GM23338 (cell line): ENCODE data around the gene OSER1.

Experiments
- CREB1 ChIP-seq: fragments of 250-450 bp; sonication (Bioruptor Pico); IDR thresholded peaks from 2 replicates; pipeline ENCODE4 v1.5.0; 2020; ENCODE audit warnings: low read depth, mild to moderate bottlenecking, moderate library complexity
- CTCF ChIP-seq, 2 experiments: fragments of 200-600 bp in 1 of 2; sonication (generic) in 1 of 2; conservative IDR thresholded peaks; 2 replicates each; pipeline versions ENCODE4 v1.5.1 to v1.6.1; 2016 to 2017; ENCODE audit warnings: antibody characterized with exemption in 2 of 2, low read depth in 2 of 2, mild to moderate bottlenecking in 2 of 2, moderate library complexity in 1 of 2
- EZH2 ChIP-seq: fragments of 200-600 bp; sonication (generic); IDR thresholded peaks from one replicate; pipeline ENCODE4 v1.8.0; 2017; ENCODE audit warnings: antibody characterized with exemption, mild to moderate bottlenecking, low read depth; ENCODE audit not compliant: unreplicated experiment
- EZH2phosphoT487 ChIP-seq: fragments of 200-600 bp; sonication (generic); IDR thresholded peaks from one replicate; pipeline ENCODE4 v1.8.1; 2018; ENCODE audit warnings: antibody characterized with exemption; ENCODE audit not compliant: unreplicated experiment
- JUNB ChIP-seq: IDR thresholded peaks from one replicate; pipeline ENCODE4 v1.6.1; 2016; ENCODE audit warnings: antibody characterized with exemption; ENCODE audit not compliant: unreplicated experiment
- POLR2AphosphoS5 ChIP-seq: IDR thresholded peaks from 2 replicates; pipeline ENCODE4 v1.6.1; 2016; ENCODE audit warnings: antibody characterized with exemption, low read depth
- REST ChIP-seq: IDR thresholded peaks from one replicate; pipeline ENCODE4 v1.6.1; 2018; ENCODE audit warnings: antibody characterized with exemption; ENCODE audit not compliant: unreplicated experiment
- STAT1 ChIP-seq: IDR thresholded peaks from one replicate; pipeline ENCODE4 v1.6.1; 2016; ENCODE audit warnings: antibody characterized with exemption; ENCODE audit not compliant: unreplicated experiment
- ZNF114 ChIP-seq: fragments of 250-450 bp; sonication (Bioruptor Pico); IDR thresholded peaks from 2 replicates; pipeline ENCODE4 v1.5.0; 2020; ENCODE audit warnings: mild to moderate bottlenecking, moderate library complexity
- ZNF331 ChIP-seq: fragments of 250-450 bp; sonication (Bioruptor Pico); IDR thresholded peaks from 2 replicates; pipeline ENCODE4 v1.5.0; 2020; ENCODE audit warnings: low read depth, mild to moderate bottlenecking, moderate library complexity

DNA sequence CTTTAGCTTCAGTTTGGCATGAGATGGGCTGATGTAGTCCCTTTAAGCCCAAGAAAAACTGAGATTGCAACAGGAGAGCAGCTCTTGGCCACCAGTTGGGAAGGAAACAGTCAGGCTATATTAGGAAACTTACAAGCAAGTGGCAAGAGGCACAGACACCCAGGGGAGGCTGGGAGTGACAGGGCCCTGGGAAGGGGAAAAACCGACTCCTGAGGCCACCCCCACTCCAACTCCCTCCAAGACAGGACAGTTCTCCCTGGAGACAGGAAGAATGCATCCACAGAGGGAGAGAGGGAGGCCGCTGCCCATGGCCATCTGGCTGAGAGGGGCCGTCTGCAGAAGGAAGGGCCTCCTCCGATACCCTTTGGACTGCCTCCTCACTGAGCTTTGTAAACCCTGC is 44.1 kb downstream of the OSER1 start:
- TF ChIP-seq CTCF (conservative IDR thresholded peaks at IDR 0.05; ENCODE audit: low read depth in 2 of 2) (no peak), EZH2 (no peak), POLR2AphosphoS5 (no peak), REST (no peak), STAT1 (no peak), EZH2phosphoT487 (no peak), ZNF331 (CRISPR knock-in tag) (no peak), ZNF114 (CRISPR knock-in tag) (no peak), CREB1 (CRISPR knock-in tag) (no peak), JUNB (no peak)
